HPDE6-E6E7 (cell line): ENCODE measurements around the gene ANXA2.
"Not testable (repeated sequence)": the region's sequence is repeated elsewhere in the genome, so short reads cannot be mapped to it uniquely, and the experiment has no call there.

Source experiments
- DNase-seq: peaks from one replicate; pipeline ENCODE4 v3.0.0; 2011; ENCODE audit warnings: missing footprints; ENCODE audit errors: extremely low spot score

ANXA2 gene

DNA sequence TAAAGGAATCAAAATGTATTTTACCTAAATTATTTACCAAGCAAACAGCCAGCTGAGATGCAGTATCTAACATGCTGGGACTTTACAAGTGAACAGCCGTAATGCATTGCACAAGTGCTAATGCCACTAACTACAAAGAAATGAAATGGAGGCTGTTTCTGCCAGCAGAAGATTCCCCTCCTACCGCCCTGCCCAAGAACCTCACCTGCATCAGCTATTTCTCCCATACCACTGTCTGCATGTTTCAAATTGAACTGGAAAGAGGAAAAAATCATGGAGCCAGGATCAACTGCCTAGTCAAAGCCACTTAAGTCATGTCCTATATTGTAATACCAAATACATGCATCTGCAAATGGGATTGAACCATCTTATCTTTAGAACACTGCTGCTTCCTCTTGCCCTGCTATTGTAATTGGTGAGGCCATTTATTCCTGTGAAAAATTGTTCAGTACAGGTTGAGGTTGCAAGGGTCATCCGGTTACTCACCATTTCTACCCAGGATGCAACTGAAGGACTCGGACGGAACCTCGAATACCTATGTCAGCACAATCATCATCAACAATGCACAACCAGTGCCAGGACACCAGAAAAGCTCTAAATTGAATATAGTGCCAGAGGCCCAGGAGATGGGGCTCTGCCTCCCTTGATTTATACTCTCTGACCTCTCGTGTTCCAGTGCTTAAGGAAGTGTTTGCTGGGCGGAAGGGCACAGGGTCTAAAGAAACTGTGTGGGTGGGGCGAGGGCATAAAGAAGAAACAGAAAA, 27.5 kb downstream of the ANXA2 start:
- no peak for DNase-seq

- DNase-seq, result no peak
Observed at GRCh38 chr15:60369696-60370095, 28.1 kb downstream of the ANXA2 start.

DNA sequence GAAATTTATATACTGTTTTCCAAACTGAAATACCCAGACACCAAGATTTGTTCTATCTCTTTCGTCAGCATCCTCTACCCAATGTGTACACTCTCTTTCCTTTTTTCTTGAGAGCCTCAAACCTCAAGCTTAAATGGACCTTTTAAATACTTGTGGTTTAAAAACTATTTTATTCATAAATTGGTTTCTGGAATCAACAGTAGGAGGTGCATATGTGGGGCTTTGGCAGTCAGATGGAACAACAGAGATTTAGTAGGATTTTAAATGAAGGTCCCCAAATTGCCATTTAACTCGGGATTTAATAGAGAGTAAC, 33.2 kb downstream of the ANXA2 start:
- DNase-seq, result no peak

GRCh38 chr15:60363903-60364611, 33.7 kb downstream of the ANXA2 start:
- no peak for DNase-seq

DNA sequence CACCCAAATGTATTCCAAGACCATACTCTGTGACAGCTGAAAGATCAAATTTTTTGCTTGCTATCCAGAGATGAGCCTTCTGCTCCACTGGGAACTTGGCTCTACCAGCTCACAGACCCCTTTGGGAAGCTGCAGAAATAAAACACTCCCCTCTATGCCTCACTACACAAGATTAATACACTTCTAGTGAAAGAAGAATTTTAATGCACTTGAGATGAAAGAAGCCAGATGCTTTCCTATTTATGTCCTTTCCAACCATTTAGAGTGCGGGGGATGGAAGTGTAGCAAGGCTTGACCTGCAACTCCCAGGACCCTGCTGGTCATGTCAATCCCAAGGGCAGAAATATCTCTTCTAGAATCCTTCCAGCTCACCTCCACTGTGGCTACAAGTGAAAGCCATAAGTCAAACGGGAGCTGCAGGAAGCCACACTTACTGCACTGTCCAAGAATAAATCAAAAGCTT, 34.7 kb downstream of the ANXA2 start:
- DNase-seq, result no peak

GRCh38 chr15:60362321-60363086, 35.3 kb downstream of the ANXA2 start:
- no peak for DNase-seq

DNA sequence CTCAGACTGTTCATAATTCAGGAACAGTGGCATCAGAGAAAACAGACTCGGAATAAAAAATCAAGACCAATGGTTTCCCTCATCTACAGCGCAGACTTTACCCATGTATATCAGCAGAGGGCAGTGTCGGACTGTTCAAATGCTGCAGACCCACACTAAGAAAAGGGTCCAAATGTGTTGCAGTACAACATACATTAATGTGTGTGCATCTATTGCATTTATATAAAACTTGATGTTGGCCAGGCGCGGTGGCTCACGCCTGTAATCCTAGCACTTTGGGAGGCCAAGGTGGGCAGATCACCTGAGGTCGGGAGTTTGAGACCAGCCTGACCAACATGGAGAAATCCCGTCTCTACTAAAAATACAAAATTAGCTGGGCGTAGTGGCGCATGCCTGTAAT, 38.0 kb downstream of the ANXA2 start:
- DNase-seq, result not testable (repeated sequence)

GRCh38 chr15:60358935-60359682, 38.7 kb downstream of the ANXA2 start:
- no peak for DNase-seq

GRCh38 chr15:60356832-60357231, 41.0 kb downstream of the ANXA2 start:
- DNase-seq, result no peak

- DNase-seq, result no peak
Observed at GRCh38 chr15:60355148-60355857, 42.5 kb downstream of the ANXA2 start.

GRCh38 chr15:60353245-60353920, 44.4 kb downstream of the ANXA2 start:
- no peak for DNase-seq

- DNase-seq, result no peak
Observed at GRCh38 chr15:60352525-60352924, 45.3 kb downstream of the ANXA2 start.

- no peak for DNase-seq
Observed at GRCh38 chr15:60351066-60351465, 46.7 kb downstream of the ANXA2 start.

- no peak for DNase-seq
Observed at GRCh38 chr15:60350108-60350507, 47.7 kb downstream of the ANXA2 start.

- no peak for DNase-seq
Observed at GRCh38 chr15:60349589-60349988, 48.2 kb downstream of the ANXA2 start.

- no peak for DNase-seq
Observed at GRCh38 chr15:60347480-60348049, 50.2 kb downstream of the ANXA2 start.

DNA sequence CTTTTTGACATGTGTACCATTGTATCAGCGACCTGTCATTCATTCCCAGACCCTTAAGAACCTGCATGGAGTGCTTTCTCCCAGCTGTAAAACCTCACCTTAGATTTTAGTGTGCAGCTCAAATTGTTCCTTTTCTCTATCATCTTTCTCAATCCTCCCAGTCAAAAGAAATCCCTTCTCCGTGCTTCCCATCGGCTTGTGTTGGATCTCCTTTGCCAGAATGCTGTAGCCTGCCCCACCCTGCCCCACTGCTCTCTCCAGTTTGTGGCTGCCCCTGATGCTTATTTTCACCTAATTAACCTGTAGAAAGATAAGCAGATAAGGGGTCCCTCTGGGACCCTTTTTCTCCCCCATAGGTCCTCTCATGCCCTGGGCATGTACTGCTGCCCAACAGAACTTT, 51.1 kb downstream of the ANXA2 start:
- DNase-seq, result no peak

- no peak for DNase-seq
Observed at GRCh38 chr15:60346077-60346476, 51.7 kb downstream of the ANXA2 start.

GRCh38 chr15:60345598-60345997, 52.2 kb downstream of the ANXA2 start:
- no peak for DNase-seq

DNA sequence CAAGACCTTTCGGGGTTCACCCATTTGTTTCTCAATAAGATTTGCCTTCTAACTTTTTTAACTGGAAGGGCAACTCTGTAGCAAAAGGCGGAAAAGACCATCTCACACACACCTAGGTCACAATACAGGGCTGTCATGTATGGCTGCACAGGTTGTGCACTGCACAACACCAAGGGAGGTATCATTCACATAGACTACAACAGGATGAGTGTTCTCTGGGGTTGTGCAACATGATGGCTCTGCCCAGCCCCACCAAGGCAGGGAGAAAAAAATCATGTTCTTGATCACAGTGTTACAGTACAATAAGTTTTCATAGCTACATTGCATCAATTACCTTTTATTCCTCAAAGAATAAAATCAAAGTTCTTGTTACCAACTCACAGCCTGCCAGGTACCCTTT, 52.8 kb downstream of the ANXA2 start:
- DNase-seq, result no peak
